AG09309 (cell line): ENCODE measurements around the gene CHPF.

Source experiments
- DNase-seq: peaks from one replicate; pipeline ENCODE4 v3.0.0-alpha.2; 2010; ENCODE audit warnings: low read depth
- H3K4me3 ChIP-seq: 2 replicates; pipeline ENCODE4 v1.5.1; 2011; ENCODE audit warnings: mild to moderate bottlenecking, low read depth, low read length, moderate library complexity; ENCODE audit not compliant: control insufficient read depth
- CTCF ChIP-seq: IDR thresholded peaks from 2 replicates; pipeline ENCODE4 v1.5.1; 2011; ENCODE audit warnings: mild to moderate bottlenecking, low read depth, low read length, inconsistent platforms; ENCODE audit not compliant: insufficient read depth, control insufficient read depth; ENCODE audit errors: missing control alignments

Gene CHPF

DNA sequence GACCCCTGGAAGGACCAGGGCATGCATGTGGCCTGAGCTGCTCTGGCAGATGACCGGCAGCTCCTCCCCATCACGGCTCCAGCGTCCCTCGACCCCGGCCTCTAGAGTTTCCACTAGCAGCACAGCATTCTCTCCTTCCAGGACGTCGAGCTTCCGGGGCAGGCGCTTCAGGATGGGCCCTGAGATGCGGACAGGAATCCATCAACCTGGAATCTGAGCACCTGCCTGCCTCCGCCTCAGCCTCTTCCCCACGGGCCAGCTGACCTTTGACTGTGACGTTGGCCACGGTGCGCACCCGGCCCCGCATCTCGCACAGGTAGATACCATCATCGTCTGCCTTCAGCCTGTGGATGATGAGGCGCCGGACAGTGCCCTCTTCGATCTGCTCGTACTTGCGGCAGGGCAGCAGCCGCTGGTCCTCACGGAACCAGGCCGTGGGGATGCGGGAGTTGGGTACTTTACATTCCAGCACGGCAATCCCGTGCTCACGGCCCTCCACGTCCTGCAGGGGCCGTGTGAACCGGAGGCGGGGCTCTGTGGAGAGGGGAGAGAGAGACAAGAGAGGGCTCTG lies 24.3 kb upstream of the CHPF start:
- no peak for TF ChIP-seq CTCF
- no peak for DNase-seq
- no peak overlapping the region for H3K4me3 ChIP-seq

- TF ChIP-seq CTCF = no peak
- no peak for DNase-seq
Measured at GRCh38 chr2:219567131-219567530, 23.5 kb upstream of the CHPF start.

DNA sequence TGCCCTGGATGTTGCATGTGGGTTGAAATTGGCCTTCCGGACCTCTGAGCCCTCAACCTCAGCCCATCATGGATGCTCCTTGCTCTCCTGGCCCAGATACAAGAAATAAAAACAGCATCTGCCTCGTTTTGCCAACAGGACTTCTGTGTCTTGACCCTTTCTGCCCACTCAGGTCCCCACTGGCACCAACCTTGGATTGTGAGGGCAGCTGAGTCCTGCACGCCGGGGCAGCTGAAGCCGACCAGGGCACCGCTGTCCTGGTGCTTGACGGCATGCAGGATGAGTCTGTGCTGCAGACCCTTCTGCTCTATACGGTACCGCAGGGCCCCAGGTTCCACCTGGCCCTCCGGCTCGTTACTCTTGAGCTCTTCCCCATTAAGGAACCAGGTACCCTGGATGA lies 23.0 kb upstream of the CHPF start:
- TF ChIP-seq CTCF = no peak
- DNase-seq = no peak

More at GRCh38 chr2:219567131-219567530, 23.5 kb upstream of the CHPF start:
- H3K4me3 ChIP-seq = no peak overlapping the region

GRCh38 chr2:219565130-219566080 lies 21.8 kb upstream of the CHPF start:
- DNase-seq = no peak
- no peak for TF ChIP-seq CTCF
- no peak overlapping the region for H3K4me3 ChIP-seq

More for the DNA sequence above, 23.0 kb upstream of the CHPF start:
- H3K4me3 ChIP-seq = no peak overlapping the region

GRCh38 chr2:219563271-219563928 lies 19.8 kb upstream of the CHPF start:
- no peak overlapping the region for H3K4me3 ChIP-seq
- no peak for TF ChIP-seq CTCF
- no peak for DNase-seq

- H3K4me3 ChIP-seq = no peak overlapping the region
- DNase-seq = no peak
- no peak for TF ChIP-seq CTCF
Measured at GRCh38 chr2:219562049-219563020, 18.7 kb upstream of the CHPF start.
